K562 (cell line): Measurements from ENCODE around the gene TMEM131L. TPM values are rescaled to one million over a fixed set of nuclear protein-coding genes. Genes with fewer than 3 reads are reported as not detected.

Experiments
- ATAC-seq: fragments of 200-7000 bp; cut with Tn5 transposase; 3 replicates; pipeline ENCODE4 v1.9.1; 2020; ENCODE audit warnings: moderate library complexity
- BruUV-seq: library from RNA; stranded (reverse); fragments of 400-500 nt; replicated peaks from 2 replicates; lab custom pipeline; 2021; lab: Mats Ljungman, UMichigan
- CTCF ChIA-PET: fragments of 300-600 bp; formaldehyde crosslinking; extraction: SDS; loops from one replicate; lab custom pipeline; 2021; ENCODE audit warnings: low intra/inter-chr PET ratio; lab: Yijun Ruan, JAX
- POLR2A ChIA-PET: fragments of 300-600, 350-650 bp; sonication (Branson Sonifier 250); formaldehyde crosslinking; extraction: SDS; loops from one replicate; lab custom pipeline; 2021; ENCODE audit warnings: antibody characterized with exemption, inconsistent platforms; lab: Yijun Ruan, JAX
- DNase-seq, 4 experiments: peaks; one replicate each; pipeline versions ENCODE4 v3.0.0 to v3.0.0-alpha.2; 2011 to 2018; ENCODE audit warnings: low spot score in 3 of 4, mixed read lengths in 3 of 4; ENCODE audit errors: extremely low read depth in 1 of 4
- FAIRE-seq: peaks from 2 replicates; lab custom pipeline; 2011; peaks lifted over from hg19 to GRCh38; lab: Jason Lieb, UNC
- H2AFZ ChIP-seq: 2 replicates; pipeline ENCODE4 v1.6.0; 2011; ENCODE audit warnings: low read depth, low read length, control low read depth, inconsistent platforms
- H3K27ac ChIP-seq: fragments of 200-600 bp; 3 replicates; pipeline ENCODE4 v1.8.0; 2011; ENCODE audit warnings: low read depth, mild to moderate bottlenecking, control low read depth, inconsistent platforms, low read length, moderate library complexity, mixed read lengths; ENCODE audit errors: extremely low read depth
- H3K27me3 ChIP-seq, 2 experiments: fragments of 300-600 bp in 1 of 2; 2 replicates in 1 of 2; 3 replicates in 1 of 2; pipeline versions ENCODE4 v1.6.0 to v1.8.0; 2011; ENCODE audit warnings: inconsistent platforms in 2 of 2, low read length in 2 of 2, mild to moderate bottlenecking in 1 of 2, mixed read lengths in 1 of 2, moderate library complexity in 1 of 2; ENCODE audit not compliant: control insufficient read depth in 2 of 2, insufficient read depth in 2 of 2
- H3K36me3 ChIP-seq: fragments of 300-600 bp; 3 replicates; pipeline ENCODE4 v1.8.0; 2011; ENCODE audit warnings: mild to moderate bottlenecking, low read length, inconsistent platforms; ENCODE audit not compliant: control insufficient read depth, insufficient read depth
- H3K4me1 ChIP-seq, 2 experiments: fragments of 200-600 bp in 1 of 2; replicated peaks in 1 of 2; 2 replicates in 1 of 2; 3 replicates in 1 of 2; pipeline versions ENCODE4 v1.5.1 to v1.8.0; 2011; ENCODE audit warnings: inconsistent platforms in 2 of 2, low read length in 2 of 2, mild to moderate bottlenecking in 1 of 2, mixed read lengths in 1 of 2, moderate library complexity in 1 of 2; ENCODE audit not compliant: control insufficient read depth in 2 of 2, insufficient read depth in 2 of 2
- H3K4me2 ChIP-seq: 2 replicates; pipeline ENCODE4 v1.6.1; 2011; ENCODE audit warnings: low read length, control low read depth, inconsistent platforms, mixed read lengths; ENCODE audit not compliant: insufficient read depth
- H3K4me3 ChIP-seq: fragments of 200-600 bp; sonication (generic), shearing (Covaris generic); 2 replicates; pipeline ENCODE4 v1.5.1; 2016; ENCODE audit warnings: control low read depth, inconsistent platforms
- H3K79me2 ChIP-seq: fragments of 200-600 bp; 3 replicates; pipeline ENCODE4 v1.8.0; 2011; ENCODE audit warnings: low read length, inconsistent platforms; ENCODE audit not compliant: control insufficient read depth, insufficient read depth
- H3K9ac ChIP-seq, 2 experiments: 2 replicates each; pipeline versions ENCODE4 v1.6.0 to v1.6.1; 2011; ENCODE audit warnings: low read depth in 2 of 2, low read length in 2 of 2, control low read depth in 1 of 2, inconsistent platforms in 1 of 2, mild to moderate bottlenecking in 1 of 2, mixed read lengths in 1 of 2; ENCODE audit not compliant: insufficient read depth in 1 of 2
- H3K9me1 ChIP-seq: one replicate; pipeline ENCODE4 v1.6.0; 2011; ENCODE audit warnings: inconsistent platforms, mild to moderate bottlenecking, low read length, moderate library complexity; ENCODE audit not compliant: control insufficient read depth, insufficient read depth
- H3K9me3 ChIP-seq: replicated peaks from 2 replicates; pipeline ENCODE4 v1.5.1; 2011; ENCODE audit warnings: low read depth, low read length, inconsistent platforms; ENCODE audit not compliant: control insufficient read depth, insufficient read depth
- H4K20me1 ChIP-seq: replicated peaks from 2 replicates; pipeline ENCODE4 v1.6.1; 2011; ENCODE audit warnings: low read length, inconsistent platforms, mixed read lengths; ENCODE audit not compliant: control insufficient read depth, insufficient read depth
- HDAC3 ChIP-seq: fragments of 450-650 bp; IDR thresholded peaks from 2 replicates; pipeline ENCODE4 v1.6.1; 2018; ENCODE audit warnings: borderline replicate concordance, mild to moderate bottlenecking, moderate library complexity; ENCODE audit not compliant: partially characterized antibody
- KLF10 ChIP-seq: fragments of 250-450 bp; sonication (Bioruptor Pico); IDR thresholded peaks from 2 replicates; pipeline ENCODE4 v1.6.1; 2021; ENCODE audit warnings: matching md5 sums
- MCM7 ChIP-seq, 2 experiments: fragments of 450-650 bp; IDR thresholded peaks; 2 replicates each; pipeline ENCODE4 v1.6.1; 2016 to 2018
- POLR3G ChIP-seq: IDR thresholded peaks from 2 replicates; pipeline ENCODE4 v1.6.1; 2011; ENCODE audit not compliant: insufficient read length, insufficient replicate concordance; ENCODE audit errors: extremely low read depth
- TRIM24 ChIP-seq, 2 experiments: fragments of 450-650 bp; IDR thresholded peaks; 2 replicates each; pipeline ENCODE4 v1.6.1; 2016
- ZNF134 ChIP-seq: fragments of 250-450 bp; sonication (Bioruptor Pico); conservative IDR thresholded peaks from 2 replicates; pipeline ENCODE4 v1.4.0; 2020
- ZNF316 ChIP-seq: fragments of 450-650 bp; IDR thresholded peaks from 2 replicates; pipeline ENCODE4 v1.6.1; 2016
- WGBS: fragments of 100-300 bp; shearing (Covaris generic); methylation state at CpG from one replicate; pipeline ENCODE4 v1.1.6; 2016; ENCODE audit warnings: low coverage, mixed read lengths; ENCODE audit not compliant: insufficient coverage; ENCODE audit errors: missing lambda C conversion rate; 5-methylcytosine and 5-hydroxymethylcytosine counted together
- in situ Hi-C: fragments of 300-500 bp; cut with MboI; formaldehyde crosslinking; loops from 4 replicates; pipeline ENCODE4 v1.15.0; 2018; ENCODE audit warnings: inconsistent platforms, mixed read lengths
- intact Hi-C: fragments of 100-400 bp; cut with micrococcal nuclease; formaldehyde crosslinking; loops from 2 replicates; pipeline ENCODE4 v1.14.2; 2022
- polyA plus RNA-seq, 8 experiments: library from polyadenylated mRNA; depleted of rRNA in 4 of 8; stranded (reverse) in 5 of 8; unstranded in 3 of 8; fragments of >200 nt; fragmentation: Nextera tagmentation in 2 of 8; fragmentation: Illumina TruSeq in 1 of 8; extraction: Ambion mirVana in 2 of 8; extraction: Trizol in 1 of 8; gene quantifications; 2 replicates each; pipeline versions ENCODE4 v1.2.1 to v1.2.3, GENCODE V29; 2011 to 2014; ENCODE audit warnings: inconsistent platforms in 1 of 8, missing spikeins in 1 of 8
- total RNA-seq, 7 experiments: library from RNA; depleted of rRNA in 6 of 7; stranded (reverse); fragments of >200 nt in 6 of 7; fragmentation: Illumina TruSeq in 2 of 7; extraction: Trizol in 2 of 7; gene quantifications; 2 replicates each; pipeline versions ENCODE4 v1.2.1 to v1.2.3, GENCODE V29; 2011 to 2021; ENCODE audit warnings: low replicate concordance in 1 of 7
- TF ChIP-seq, protein P1 (sequence below): fragments of 450-650 bp; IDR thresholded peaks from 2 replicates; pipeline ENCODE4 v1.6.1; 2017; ENCODE audit warnings: antibody characterized with exemption, mild to moderate bottlenecking

The TMEM131L gene
- total and polyA plus RNA-seq, 9 of the 15 experiments (the other 6 are each of a cell fraction or from before 2014, with no cell fraction given), result 1.2 to 20.8 (median 12.9) TPM

DNA sequence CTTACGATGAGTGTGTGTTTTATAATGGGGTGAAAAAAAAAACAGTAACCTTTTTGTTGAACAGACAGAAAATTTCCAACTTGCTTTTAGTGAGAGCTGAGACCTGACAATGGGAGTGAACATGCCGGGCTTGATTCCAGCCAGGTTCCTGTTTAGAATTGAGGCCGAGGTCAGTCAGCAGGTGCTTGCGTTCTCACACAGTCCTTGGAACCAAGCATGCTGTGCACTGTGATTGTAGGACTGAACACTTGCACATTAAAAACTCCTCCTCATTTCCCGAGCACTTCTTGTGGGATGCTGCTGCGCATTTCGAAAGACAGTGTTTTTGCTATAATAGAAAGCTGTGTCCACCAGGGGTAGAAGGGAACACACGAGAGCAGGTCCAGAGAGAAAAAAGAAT is 51.8 kb downstream of the TMEM131L start:
- ATAC-seq (peak; percentile 24), DNase-seq (no peak)
- Histone ChIP-seq H3K4me2 (peak overlapping the region; percentile 59; the same call in 1 of the 2 replicates), H3K9ac (peak overlapping the region; percentile 27 to 49; a peak in 2 of 4 replicates), H2AFZ (peak overlapping the region; percentile 48; the same call in 1 of the 2 replicates), H3K79me2 (peaks cover 40% of the 10 kb centered on the region), H3K27ac (peak overlapping the region; percentile 54; the same call in 1 of the 3 replicates), H4K20me1 (no peaks in the 10 kb centered on the region)
- intact Hi-C loops, result no loop called here
- CTCF ChIA-PET, result no interaction called here
- POLR2A ChIA-PET, result interaction anchor here (0.9 kb wide), 1 partner anchor 207 kb away, joined by 3 read pairs; no protein-coding TSS in a partner anchor
- TF ChIP-seq HDAC3, result no peak
- TF ChIP-seq KLF10, result no peak
- TF ChIP-seq, protein P1, sequence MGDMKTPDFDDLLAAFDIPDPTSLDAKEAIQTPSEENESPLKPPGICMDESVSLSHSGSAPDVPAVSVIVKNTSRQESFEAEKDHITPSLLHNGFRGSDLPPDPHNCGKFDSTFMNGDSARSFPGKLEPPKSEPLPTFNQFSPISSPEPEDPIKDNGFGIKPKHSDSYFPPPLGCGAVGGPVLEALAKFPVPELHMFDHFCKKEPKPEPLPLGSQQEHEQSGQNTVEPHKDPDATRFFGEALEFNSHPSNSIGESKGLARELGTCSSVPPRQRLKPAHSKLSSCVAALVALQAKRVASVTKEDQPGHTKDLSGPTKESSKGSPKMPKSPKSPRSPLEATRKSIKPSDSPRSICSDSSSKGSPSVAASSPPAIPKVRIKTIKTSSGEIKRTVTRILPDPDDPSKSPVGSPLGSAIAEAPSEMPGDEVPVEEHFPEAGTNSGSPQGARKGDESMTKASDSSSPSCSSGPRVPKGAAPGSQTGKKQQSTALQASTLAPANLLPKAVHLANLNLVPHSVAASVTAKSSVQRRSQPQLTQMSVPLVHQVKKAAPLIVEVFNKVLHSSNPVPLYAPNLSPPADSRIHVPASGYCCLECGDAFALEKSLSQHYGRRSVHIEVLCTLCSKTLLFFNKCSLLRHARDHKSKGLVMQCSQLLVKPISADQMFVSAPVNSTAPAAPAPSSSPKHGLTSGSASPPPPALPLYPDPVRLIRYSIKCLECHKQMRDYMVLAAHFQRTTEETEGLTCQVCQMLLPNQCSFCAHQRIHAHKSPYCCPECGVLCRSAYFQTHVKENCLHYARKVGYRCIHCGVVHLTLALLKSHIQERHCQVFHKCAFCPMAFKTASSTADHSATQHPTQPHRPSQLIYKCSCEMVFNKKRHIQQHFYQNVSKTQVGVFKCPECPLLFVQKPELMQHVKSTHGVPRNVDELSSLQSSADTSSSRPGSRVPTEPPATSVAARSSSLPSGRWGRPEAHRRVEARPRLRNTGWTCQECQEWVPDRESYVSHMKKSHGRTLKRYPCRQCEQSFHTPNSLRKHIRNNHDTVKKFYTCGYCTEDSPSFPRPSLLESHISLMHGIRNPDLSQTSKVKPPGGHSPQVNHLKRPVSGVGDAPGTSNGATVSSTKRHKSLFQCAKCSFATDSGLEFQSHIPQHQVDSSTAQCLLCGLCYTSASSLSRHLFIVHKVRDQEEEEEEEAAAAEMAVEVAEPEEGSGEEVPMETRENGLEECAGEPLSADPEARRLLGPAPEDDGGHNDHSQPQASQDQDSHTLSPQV, result no peak
- 0 out of 2 replicates have a peak, but pooled peaks have one; percentile 10 for TF ChIP-seq ZNF316
- TF ChIP-seq ZNF134 (CRISPR knock-in tag), result no peak
- no peak for TF ChIP-seq POLR3G
- TF ChIP-seq TRIM24 (IDR thresholded peaks at IDR 0.05), result no peak
- TF ChIP-seq MCM7 (IDR thresholded peaks at IDR 0.05), result no peak
- TF ChIP-seq, all 486 proteins: peak for 1
- WGBS, result 72% methylated on average over 8 of the region's 8 CpGs
- FAIRE-seq, result peak; percentile 29
- peaks cover 9 to 42% of the 10 kb centered on the region in 2 experiments for H3K4me1 ChIP-seq
- H3K27me3 ChIP-seq, result no peaks in the 10 kb centered on the region
- no peaks in the 10 kb centered on the region for H3K9me3 ChIP-seq
- BruUV-seq, result no TSS peak
- in situ Hi-C loops, result no loop called here
- peaks cover 3% of the 10 kb centered on the region; the same call in 2 of the 3 replicates for H3K36me3 ChIP-seq
- no peak overlapping the region for H3K4me3 ChIP-seq
- H3K9me1 ChIP-seq, result no peaks in the 10 kb centered on the region
